IPS-NIHi11 (cell line): ENCODE results near the gene RASAL1.
A peak's percentile ranks its signal among the peaks of the same experiment; 100 is the strongest.

Experiments
- DNase-seq: peaks from one replicate; pipeline ENCODE4 v3.0.0; 2012; ENCODE audit warnings: mixed read lengths, low spot score

Gene RASAL1

GRCh38 chr12:113095405-113095804 is 40.2 kb downstream of the RASAL1 start:
- no peak for DNase-seq

DNA sequence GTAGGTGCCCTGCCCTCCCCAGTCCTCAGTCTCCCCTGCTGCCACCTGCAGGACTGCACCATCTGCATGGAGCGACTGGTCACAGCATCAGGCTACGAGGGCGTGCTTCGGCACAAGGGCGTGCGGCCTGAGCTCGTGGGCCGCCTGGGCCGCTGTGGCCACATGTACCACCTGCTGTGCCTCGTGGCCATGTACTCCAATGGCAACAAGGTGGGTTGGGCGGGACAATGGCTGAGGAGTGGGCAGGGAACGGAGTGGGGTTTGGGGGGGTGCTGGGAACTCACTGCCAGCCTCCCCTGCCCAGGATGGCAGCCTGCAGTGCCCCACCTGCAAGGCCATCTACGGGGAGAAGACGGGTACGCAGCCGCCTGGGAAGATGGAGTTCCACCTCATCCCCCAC is 40.8 kb downstream of the RASAL1 start:
- no peak for DNase-seq

- DNase-seq, result peak; percentile 49
These were observed 42.0 kb downstream of the RASAL1 start for GRCh38 chr12:113093409-113094101.

- peak; percentile 93 for DNase-seq
These were observed 42.8 kb downstream of the RASAL1 start for GRCh38 chr12:113092607-113093408.

GRCh38 chr12:113091506-113091905 is 44.1 kb downstream of the RASAL1 start:
- no peak for DNase-seq

GRCh38 chr12:113090740-113091139 is 44.8 kb downstream of the RASAL1 start:
- no peak for DNase-seq

- DNase-seq, result no peak
These were observed 45.7 kb downstream of the RASAL1 start for GRCh38 chr12:113089839-113090238.

DNA sequence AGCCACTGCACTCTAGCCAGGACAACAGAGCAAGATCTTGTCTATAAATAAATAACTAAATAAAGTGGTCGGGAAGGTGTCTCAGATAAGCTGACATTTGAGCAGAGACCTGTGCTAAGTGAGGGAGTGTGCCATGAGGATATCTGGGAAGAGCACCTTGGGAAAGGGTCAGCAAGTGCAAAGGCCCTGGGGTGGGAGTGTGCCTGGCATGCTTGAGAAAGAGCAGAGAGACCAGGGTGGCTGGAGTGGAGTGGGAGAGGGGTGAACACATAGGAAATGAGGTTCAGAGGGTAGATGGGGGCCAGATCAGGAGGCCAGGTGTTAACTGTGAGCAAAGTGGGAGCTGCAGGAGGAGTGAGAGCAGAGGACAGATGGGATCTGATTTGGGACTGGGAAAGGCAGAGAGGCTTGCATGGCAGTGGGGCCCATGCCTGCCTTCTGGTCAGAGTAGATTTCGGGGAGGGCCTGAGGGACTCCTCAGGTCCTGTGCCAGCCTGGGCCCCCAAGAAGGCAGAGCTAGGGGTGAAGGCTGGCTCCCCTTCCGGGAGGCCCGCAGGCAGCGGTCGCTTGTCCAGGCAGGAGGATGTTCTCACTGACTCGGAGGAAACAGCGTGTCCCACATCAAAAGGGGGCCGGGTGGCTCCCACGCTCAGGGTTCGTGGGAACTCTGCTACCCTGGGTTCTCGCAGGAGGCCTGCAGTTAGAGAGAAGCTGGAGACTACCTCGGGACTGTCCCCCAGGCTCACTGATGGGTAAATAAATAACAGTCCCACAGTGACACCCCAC is 46.4 kb downstream of the RASAL1 start:
- DNase-seq, result no peak

- DNase-seq, result no peak
These were observed 47.5 kb downstream of the RASAL1 start for GRCh38 chr12:113088037-113088436.

GRCh38 chr12:113087193-113087592 is 48.4 kb downstream of the RASAL1 start:
- no peak for DNase-seq

GRCh38 chr12:113086249-113087164 is 49.1 kb downstream of the RASAL1 start:
- DNase-seq, result no peak

- DNase-seq, result no peak
These were observed 51.6 kb downstream of the RASAL1 start for GRCh38 chr12:113083863-113084435.

- DNase-seq, result no peak
These were observed 52.9 kb downstream of the RASAL1 start for GRCh38 chr12:113082486-113083148.

DNA sequence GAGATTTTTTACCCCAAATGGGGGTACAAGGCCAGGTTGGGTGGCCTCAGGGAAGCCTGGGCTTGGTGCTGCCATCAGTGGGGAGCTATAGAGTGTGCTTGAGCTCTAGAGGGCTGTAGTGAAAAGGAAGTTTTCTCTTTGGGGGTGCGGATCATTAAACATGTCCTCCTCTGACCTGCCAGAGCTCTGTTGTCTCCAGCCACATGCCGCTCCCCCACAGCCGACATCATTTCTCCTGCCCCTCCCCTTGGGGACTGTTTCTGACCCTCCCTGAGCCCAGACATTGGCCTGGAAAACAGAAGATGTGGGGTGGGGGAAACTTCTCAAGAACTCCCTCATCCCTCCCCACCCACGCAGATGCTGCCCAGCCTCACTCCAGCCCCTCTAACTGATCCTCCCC is 53.7 kb downstream of the RASAL1 start:
- no peak for DNase-seq

DNA sequence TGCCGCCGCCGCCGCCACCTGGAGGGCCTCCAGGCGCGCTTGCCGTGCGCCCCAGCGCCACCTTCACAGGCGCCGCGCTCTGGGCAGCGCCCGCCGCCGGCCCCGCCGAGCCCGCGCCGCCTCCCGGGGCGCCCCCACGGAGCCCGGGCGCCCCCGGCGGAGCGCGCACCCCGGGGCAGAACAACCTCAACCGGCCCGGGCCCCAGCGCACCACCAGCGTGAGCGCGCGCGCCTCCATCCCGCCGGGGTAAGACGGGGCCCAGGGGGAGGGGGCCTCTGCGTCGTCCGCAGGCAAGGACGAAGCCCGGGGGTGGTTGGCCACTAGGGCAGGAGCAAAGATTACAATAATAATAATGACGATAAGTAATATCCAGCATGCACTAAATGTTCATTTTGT is 57.7 kb downstream of the RASAL1 start:
- DNase-seq, result peak; percentile 59

GRCh38 chr12:113077057-113077858 is 58.3 kb downstream of the RASAL1 start:
- DNase-seq, result peak; percentile 64

- DNase-seq, result no peak
These were observed 60.4 kb downstream of the RASAL1 start for GRCh38 chr12:113075137-113075683.

- DNase-seq, result no peak
These were observed 62.0 kb downstream of the RASAL1 start for GRCh38 chr12:113073586-113073985.

- DNase-seq, result no peak
These were observed 63.4 kb downstream of the RASAL1 start for GRCh38 chr12:113072136-113072535.
